ENCODE measurements around the gene BBS1. TPM values are rescaled to one million over a fixed set of nuclear protein-coding genes. Genes with fewer than 3 reads are reported as not detected.
A peak's percentile ranks its signal among the peaks of the same experiment; 100 is the strongest.

Gene BBS1
- total RNA-seq, 2 experiments from 2014 or later, result 10.6 to 14.0 TPM

DNA sequence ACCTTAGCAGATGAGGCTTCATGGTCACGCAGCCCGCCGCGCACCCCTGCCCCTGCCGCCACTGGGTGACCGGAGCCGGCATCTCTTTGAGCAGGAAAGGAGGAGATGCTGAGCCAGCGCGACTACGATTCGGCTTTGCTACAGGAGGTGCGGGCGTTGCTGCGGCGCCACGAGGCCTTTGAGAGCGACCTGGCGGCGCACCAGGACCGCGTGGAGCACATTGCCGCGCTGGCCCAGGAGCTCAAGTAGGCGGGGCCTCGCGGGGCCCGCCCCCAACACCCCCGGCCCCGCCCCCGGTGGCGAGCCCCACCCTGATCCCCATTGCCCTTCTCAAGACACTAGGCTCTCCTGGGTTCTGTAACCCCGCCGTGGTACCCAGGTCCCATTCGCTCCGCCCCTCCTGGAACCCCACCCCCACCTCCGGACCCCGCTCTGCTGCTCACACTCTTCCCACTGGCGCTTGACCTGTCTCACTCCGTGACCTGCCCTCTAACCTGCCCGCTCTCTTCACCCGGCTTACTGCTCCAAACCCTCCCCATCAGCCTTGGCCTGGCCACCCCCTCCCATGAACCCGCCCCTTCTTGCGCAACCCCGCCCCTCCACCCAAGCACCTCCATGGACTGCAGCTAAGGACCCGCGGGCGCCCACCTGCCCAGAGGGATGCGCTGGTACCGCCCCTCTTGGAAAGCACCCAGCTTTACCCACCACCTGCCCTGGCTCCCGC, 48.9 kb downstream of the BBS1 start:
- ChIA-PET CTCF (interaction anchor here (0.9 kb wide), 1 partner anchor 119 kb away, joined by 3 read pairs; no protein-coding TSS in a partner anchor), POLR2A (no interaction called here)
- Mint-ChIP-seq H3K36me3 (ENCODE audit: low read depth) (no peaks in the 10 kb centered on the region), H3K9me3 (ENCODE audit: insufficient read depth) (no peaks in the 10 kb centered on the region), H3K27ac (no peak overlapping the region), H3K27me3 (ENCODE audit: low read depth) (peaks cover 3% of the 10 kb centered on the region), H3K4me1 (ENCODE audit: low read depth) (no peaks in the 10 kb centered on the region), H3K4me3 (no peak overlapping the region)
- peak; percentile 61 for ATAC-seq
- peak; percentile 35 for DNase-seq

DNA sequence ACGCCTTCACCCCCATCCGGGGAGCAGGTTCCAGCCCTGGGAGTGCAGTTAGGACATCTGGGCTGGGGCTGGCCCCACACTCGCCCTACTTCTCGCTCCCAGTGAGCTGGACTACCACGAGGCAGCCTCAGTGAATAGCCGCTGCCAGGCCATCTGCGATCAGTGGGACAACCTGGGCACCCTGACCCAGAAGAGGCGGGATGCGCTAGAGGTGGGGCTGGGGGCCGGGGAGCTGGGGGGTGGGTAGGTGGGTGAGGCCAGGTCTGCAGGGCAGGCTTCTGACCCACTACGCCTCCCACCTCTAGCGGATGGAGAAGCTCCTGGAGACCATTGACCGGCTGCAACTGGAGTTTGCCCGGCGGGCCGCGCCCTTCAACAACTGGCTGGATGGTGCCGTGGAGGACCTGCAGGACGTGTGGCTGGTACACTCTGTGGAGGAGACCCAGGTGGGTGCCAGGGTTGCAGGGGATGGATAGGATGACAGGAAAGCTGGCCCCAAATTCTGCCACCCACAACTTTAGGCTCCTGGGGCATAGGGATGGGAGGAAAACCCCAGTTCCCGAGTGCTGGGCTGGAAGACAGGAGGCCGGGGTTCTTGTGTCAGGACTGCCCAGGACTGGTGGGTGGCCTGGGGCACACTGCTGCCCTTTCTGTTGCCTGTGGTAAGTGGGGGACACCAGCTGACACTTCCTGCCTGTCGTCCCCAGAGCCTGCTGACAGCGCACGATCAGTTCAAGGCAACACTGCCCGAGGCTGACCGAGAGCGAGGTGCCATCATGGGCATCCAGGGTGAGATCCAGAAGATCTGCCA, 49.6 kb downstream of the BBS1 start:
- Mint-ChIP-seq H3K4me1 (ENCODE audit: low read depth) (no peaks in the 10 kb centered on the region), H3K27me3 (ENCODE audit: low read depth) (peaks cover 3% of the 10 kb centered on the region), H3K9me3 (ENCODE audit: insufficient read depth) (no peaks in the 10 kb centered on the region), H3K4me3 (no peak overlapping the region), H3K27ac (no peak overlapping the region), H3K36me3 (ENCODE audit: low read depth) (no peaks in the 10 kb centered on the region)
- ChIA-PET CTCF (interaction anchor here (0.6 kb wide), 1 partner anchor 197 kb away, joined by 3 read pairs; no protein-coding TSS in a partner anchor), POLR2A (no interaction called here)
- no peak for DNase-seq
- no peak for ATAC-seq

DNA sequence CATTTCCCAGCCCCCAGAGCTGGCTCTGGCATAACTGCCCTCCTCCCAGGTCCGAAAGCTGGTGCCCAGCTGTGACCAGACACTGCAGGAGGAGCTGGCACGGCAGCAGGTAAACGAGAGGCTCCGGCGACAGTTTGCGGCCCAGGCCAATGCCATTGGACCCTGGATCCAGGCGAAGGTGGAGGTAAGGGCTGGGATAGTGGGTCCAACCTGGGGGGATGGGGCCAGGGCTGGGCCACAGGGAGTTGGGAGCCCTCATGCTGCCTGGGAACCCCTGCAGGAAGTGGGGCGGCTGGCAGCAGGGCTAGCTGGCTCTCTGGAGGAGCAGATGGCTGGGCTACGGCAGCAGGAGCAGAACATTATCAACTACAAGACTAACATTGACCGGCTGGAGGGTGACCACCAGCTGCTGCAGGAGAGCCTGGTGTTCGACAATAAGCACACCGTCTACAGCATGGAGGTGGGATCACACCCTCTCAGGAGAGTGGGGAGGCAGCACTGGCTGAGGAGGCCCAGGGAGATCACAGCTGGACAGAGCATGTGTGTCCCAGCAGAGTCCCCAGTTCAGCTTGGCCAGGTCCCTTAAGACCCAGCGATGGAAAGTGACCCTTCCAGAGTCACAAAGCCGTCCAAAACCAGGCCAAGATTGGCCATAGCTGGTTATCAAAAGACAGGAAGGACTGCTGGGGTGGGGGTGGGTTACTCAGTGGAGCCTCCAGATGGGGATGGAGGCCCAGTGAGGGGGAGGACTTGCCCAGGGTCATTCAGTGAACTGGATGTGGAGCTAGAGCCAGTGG, 50.9 kb downstream of the BBS1 start:
- Mint-ChIP-seq H3K4me3 (no peak overlapping the region), H3K4me1 (ENCODE audit: low read depth) (no peaks in the 10 kb centered on the region), H3K27ac (no peak overlapping the region), H3K36me3 (ENCODE audit: low read depth) (no peaks in the 10 kb centered on the region), H3K27me3 (ENCODE audit: low read depth) (peaks cover 7% of the 10 kb centered on the region), H3K9me3 (ENCODE audit: insufficient read depth) (no peaks in the 10 kb centered on the region)
- CTCF ChIA-PET, result interaction anchor here (0.6 to 0.8 kb wide), 2 partner anchors 116 to 126 kb away, joined by 3 read pairs; partner anchors contain the start of gene RBM4B
- no peak for ATAC-seq
- DNase-seq, result no peak
- POLR2A ChIA-PET, result interaction anchor here (0.8 to 1.5 kb wide), 3 partner anchors 16 to 116 kb away, joined by 3 to 4 read pairs (median 4); partner anchors contain the start of genes CCDC87, CCS and RBM4B

GRCh38 chr11:66561975-66562248, 51.5 kb downstream of the BBS1 start:
- CTCF ChIA-PET, result no interaction called here
- Mint-ChIP-seq H3K27me3 (ENCODE audit: low read depth) (peaks cover 7% of the 10 kb centered on the region), H3K9me3 (ENCODE audit: insufficient read depth) (no peaks in the 10 kb centered on the region), H3K4me1 (ENCODE audit: low read depth) (no peaks in the 10 kb centered on the region), H3K36me3 (ENCODE audit: low read depth) (no peaks in the 10 kb centered on the region), H3K27ac (no peak overlapping the region), H3K4me3 (no peak overlapping the region)
- ATAC-seq (no peak), DNase-seq (no peak)
- POLR2A ChIA-PET, result interaction anchor here (0.8 to 1.5 kb wide), 3 partner anchors 17 to 116 kb away, joined by 3 to 4 read pairs (median 4); partner anchors contain the start of genes CCDC87, CCS and RBM4B

DNA sequence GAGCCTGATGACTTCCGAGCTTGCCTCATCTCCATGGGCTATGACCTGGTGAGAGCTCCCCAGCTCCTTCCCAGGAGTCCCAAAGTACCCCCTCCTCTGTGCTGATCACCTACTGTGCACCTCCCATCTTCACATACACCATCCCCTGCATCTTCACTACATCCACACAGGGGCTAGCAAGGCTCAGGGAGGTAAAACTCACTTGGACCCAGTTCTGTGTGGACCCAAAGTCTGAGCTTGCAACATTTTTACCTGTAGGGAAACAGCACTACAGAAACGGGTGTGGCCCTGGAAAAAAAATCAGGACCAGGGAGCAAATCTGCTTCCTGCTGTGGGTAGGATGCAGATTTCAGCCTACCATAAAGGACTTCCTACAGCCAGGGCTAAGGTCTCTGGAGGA, 51.8 kb downstream of the BBS1 start:
- POLR2A ChIA-PET, result interaction anchor here (0.8 to 1.5 kb wide), 4 partner anchors 17 to 115 kb away, joined by 3 to 4 read pairs (median 4); partner anchors contain the start of genes CCDC87, CCS and RBM4B
- CTCF ChIA-PET, result no interaction called here
- no peak overlapping the region for H3K27ac Mint-ChIP-seq

DNA sequence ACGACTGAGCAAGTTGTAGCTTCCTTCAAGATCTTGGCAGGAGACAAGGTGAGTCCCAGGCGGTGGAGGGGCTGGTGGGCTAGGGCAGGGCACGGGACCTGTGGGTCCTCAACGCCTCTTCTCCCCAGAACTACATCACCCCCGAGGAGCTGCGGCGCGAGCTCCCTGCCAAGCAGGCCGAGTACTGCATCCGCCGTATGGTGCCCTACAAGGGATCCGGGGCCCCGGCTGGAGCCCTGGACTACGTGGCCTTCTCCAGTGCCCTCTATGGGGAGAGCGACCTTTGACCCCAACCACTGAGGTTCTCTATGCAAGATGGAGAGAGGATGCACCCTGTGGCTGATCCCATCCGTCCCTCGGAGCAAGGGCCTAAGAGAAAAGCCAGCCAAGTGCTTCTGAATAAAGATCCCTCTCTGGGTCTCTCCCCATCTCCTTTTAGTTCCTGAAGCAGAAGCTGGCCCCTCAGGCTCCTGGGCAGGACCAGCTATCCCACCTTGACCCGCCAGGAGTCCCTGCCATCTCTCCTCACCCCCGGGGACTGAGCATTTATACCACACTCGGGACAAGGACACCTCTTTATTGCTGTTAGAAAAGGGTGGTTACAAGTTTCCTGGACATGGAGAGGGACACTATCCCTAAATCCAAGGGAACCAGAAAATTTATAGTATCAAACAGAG, 52.6 kb downstream of the BBS1 start:
- H3K9me3 Mint-ChIP-seq (ENCODE audit: insufficient read depth), result no peaks in the 10 kb centered on the region
- no peak for DNase-seq
- CTCF ChIA-PET, result no interaction called here
- H3K36me3 Mint-ChIP-seq (ENCODE audit: low read depth), result no peaks in the 10 kb centered on the region
- ATAC-seq, result no peak
- POLR2A ChIA-PET, result interaction anchor here (1.0 to 1.2 kb wide), 3 partner anchors 28 to 114 kb away, joined by 3 to 4 read pairs (median 4); partner anchors contain the start of gene RBM4B
- no peaks in the 10 kb centered on the region for H3K4me1 Mint-ChIP-seq (ENCODE audit: low read depth)
- no peak overlapping the region for H3K27ac Mint-ChIP-seq
- H3K27me3 Mint-ChIP-seq (ENCODE audit: low read depth), result peaks cover 17% of the 10 kb centered on the region
- H3K4me3 Mint-ChIP-seq, result no peak overlapping the region

More for the DNA sequence above, 51.8 kb downstream of the BBS1 start:
- Mint-ChIP-seq H3K4me3 (no peak overlapping the region), H3K27me3 (ENCODE audit: low read depth) (peaks cover 9% of the 10 kb centered on the region), H3K9me3 (ENCODE audit: insufficient read depth) (no peaks in the 10 kb centered on the region), H3K36me3 (ENCODE audit: low read depth) (no peaks in the 10 kb centered on the region), H3K4me1 (ENCODE audit: low read depth) (no peaks in the 10 kb centered on the region)
- ATAC-seq (no peak), DNase-seq (no peak)

DNA sequence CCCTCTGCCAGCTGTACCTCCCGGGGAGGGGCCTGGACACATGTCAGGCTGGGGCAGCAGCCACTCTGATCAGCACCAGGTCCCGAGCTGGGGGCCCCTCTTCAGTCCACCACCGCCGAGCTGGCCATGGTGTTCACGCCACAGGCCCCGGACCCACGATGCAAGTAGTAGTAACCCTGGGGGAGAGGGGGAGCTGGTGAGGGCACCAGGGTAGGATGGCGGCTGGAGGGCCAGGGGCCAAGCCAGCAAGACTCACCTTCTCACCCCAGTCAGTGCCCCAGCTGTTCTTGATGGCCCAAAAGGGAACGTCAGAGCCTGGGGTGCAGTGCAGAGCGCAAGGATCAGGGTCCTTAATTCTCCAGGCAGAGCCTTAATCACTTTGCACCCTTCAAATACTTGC, 53.4 kb downstream of the BBS1 start:
- Mint-ChIP-seq H3K4me1 (ENCODE audit: low read depth) (peaks cover 3% of the 10 kb centered on the region), H3K27ac (no peak overlapping the region), H3K4me3 (no peak overlapping the region), H3K27me3 (ENCODE audit: low read depth) (peaks cover 16% of the 10 kb centered on the region), H3K36me3 (ENCODE audit: low read depth) (no peaks in the 10 kb centered on the region), H3K9me3 (ENCODE audit: insufficient read depth) (no peaks in the 10 kb centered on the region)
- POLR2A ChIA-PET, result interaction anchor here (1.0 to 1.2 kb wide), 2 partner anchors 29 to 81 kb away, joined by 3 to 4 read pairs; no protein-coding TSS in a partner anchor
- DNase-seq, result no peak
- CTCF ChIA-PET, result no interaction called here
- no peak for ATAC-seq

DNA sequence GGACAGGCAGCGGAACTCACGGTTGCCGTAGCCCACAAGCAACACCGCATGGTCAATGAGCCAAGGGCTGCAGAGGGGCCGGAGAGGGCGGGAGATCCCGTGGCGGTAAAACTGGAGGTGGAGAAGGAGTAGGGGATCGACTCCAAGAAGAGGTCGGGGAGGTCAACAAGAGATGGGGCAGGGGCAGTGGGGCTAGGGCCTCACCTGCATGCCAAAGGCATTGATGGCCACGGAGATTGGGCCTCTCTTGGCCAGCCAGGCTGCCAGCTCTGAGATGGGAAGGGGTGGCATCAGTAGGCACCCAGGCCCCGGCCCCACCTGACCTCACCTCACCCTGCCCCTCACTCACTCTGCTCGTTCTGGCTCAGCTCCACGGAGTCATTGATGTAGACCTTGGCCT, 54.1 kb downstream of the BBS1 start:
- peaks cover 16% of the 10 kb centered on the region for H3K27me3 Mint-ChIP-seq (ENCODE audit: low read depth)
- POLR2A ChIA-PET, result no interaction called here
- H3K4me1 Mint-ChIP-seq (ENCODE audit: low read depth), result peaks cover 3% of the 10 kb centered on the region
- no peak for ATAC-seq
- CTCF ChIA-PET, result interaction anchor here (1.2 kb wide), 1 partner anchor 114 kb away, joined by 7 read pairs; the partner anchor contains the start of gene RBM4B
- no peak overlapping the region for H3K27ac Mint-ChIP-seq
- H3K4me3 Mint-ChIP-seq, result no peak overlapping the region
- no peaks in the 10 kb centered on the region for H3K9me3 Mint-ChIP-seq (ENCODE audit: insufficient read depth)
- no peaks in the 10 kb centered on the region for H3K36me3 Mint-ChIP-seq (ENCODE audit: low read depth)
- no peak for DNase-seq

DNA sequence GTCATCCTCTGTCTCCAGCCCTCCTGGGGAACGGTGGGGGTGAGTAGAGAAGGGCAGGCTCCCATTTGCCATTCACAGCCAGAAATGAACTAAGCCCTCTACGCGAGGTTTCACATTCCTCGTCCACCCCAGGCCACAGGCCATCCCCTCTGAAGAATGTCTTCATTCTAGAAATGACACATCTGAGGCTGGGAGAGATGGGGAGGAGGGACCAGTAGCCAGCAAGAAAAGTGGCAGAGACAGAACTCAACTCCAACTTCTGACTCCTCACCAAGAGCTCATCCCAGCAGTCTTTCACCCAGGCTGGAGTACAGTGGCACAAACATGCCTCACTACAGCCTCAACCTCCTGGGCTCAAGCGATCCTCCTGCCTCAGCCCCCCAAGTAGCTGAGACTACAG, 54.5 kb downstream of the BBS1 start:
- CTCF ChIA-PET, result interaction anchor here (1.2 kb wide), 1 partner anchor 113 kb away, joined by 7 read pairs; the partner anchor contains the start of gene RBM4B
- Mint-ChIP-seq H3K27me3 (ENCODE audit: low read depth) (peaks cover 19% of the 10 kb centered on the region), H3K4me1 (ENCODE audit: low read depth) (peaks cover 3% of the 10 kb centered on the region), H3K4me3 (no peak overlapping the region), H3K9me3 (ENCODE audit: insufficient read depth) (no peaks in the 10 kb centered on the region), H3K36me3 (ENCODE audit: low read depth) (no peaks in the 10 kb centered on the region), H3K27ac (no peak overlapping the region)
- DNase-seq (no peak), ATAC-seq (no peak)
- POLR2A ChIA-PET, result no interaction called here

DNA sequence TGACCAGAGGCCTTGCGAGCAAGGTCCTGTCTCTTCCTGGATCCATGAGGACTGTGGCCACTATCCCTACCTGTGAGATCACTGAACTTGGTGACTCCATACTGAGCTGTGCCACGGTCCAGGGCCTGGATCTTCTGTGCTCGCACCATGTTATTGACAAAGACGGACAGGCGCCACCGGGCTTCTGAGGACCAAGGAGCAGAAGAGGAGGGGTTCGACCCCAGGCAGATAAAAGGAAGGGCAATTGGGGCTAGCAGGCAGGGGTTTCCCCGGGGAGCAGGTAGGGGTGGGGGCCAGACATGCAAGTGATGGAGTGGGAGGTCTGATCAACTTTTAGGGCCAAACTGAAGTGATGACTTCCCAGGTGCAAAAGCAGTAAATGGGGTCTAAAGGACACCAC, 55.8 kb downstream of the BBS1 start:
- Mint-ChIP-seq H3K9me3 (ENCODE audit: insufficient read depth) (no peaks in the 10 kb centered on the region), H3K4me1 (ENCODE audit: low read depth) (peaks cover 3% of the 10 kb centered on the region), H3K27me3 (ENCODE audit: low read depth) (peaks cover 28% of the 10 kb centered on the region), H3K4me3 (no peak overlapping the region), H3K27ac (no peak overlapping the region), H3K36me3 (ENCODE audit: low read depth) (no peaks in the 10 kb centered on the region)
- DNase-seq (no peak), ATAC-seq (no peak)
- CTCF ChIA-PET, result no interaction called here
- POLR2A ChIA-PET, result no interaction called here

DNA sequence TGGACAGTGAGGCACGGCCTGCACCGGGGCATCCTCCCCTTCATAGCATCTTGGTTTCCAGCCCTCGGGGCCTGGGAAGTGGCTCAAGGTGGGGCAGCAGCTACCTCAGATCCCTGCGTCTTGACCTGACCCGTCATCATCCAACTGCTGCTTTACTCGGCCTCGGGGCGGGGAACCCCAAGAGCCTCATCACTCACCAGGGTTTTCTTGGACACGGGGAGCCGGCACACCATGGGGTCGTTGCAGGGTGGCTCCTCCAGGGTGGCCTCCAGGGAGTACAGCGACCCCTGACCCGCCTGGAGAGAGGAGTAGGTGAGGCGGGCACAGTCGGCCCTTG, 57.3 kb downstream of the BBS1 start:
- ATAC-seq, result no peak
- CTCF ChIA-PET, result interaction anchor here (1.8 to 3.0 kb wide), 3 partner anchors 10 to 111 kb away, joined by 6 to 18 read pairs (median 16); partner anchors contain the start of gene RBM4B
- no peaks in the 10 kb centered on the region for H3K36me3 Mint-ChIP-seq (ENCODE audit: low read depth)
- H3K9me3 Mint-ChIP-seq (ENCODE audit: insufficient read depth), result no peaks in the 10 kb centered on the region
- no peak overlapping the region for H3K27ac Mint-ChIP-seq
- peak overlapping the region; percentile 60 for H3K4me3 Mint-ChIP-seq
- peaks cover 3% of the 10 kb centered on the region for H3K4me1 Mint-ChIP-seq (ENCODE audit: low read depth)
- POLR2A ChIA-PET, result no interaction called here
- H3K27me3 Mint-ChIP-seq (ENCODE audit: low read depth), result peaks cover 28% of the 10 kb centered on the region
- no peak for DNase-seq
